HepG2 (cell line): ENCODE results near the gene AGAP1. TPM values are rescaled to one million over a fixed set of nuclear protein-coding genes. Genes with fewer than 3 reads are reported as not detected.

Experiments used
- ATF4 ChIP-seq, 2 experiments: fragments of 450-650 bp in 1 of 2; sonication (generic) in 1 of 2; formaldehyde crosslinking; IDR thresholded peaks; 2 replicates each; pipeline versions ENCODE4 v1.5.0 to v1.8.0; 2020 to 2022; ENCODE audit warnings: mild to moderate bottlenecking in 1 of 2, missing genetic modification reagents in 1 of 2
- CCAR2 ChIP-seq: fragments of 200-400 bp; formaldehyde crosslinking; optimal IDR thresholded peaks from 2 replicates; pipeline ENCODE3; 2018; ENCODE audit warnings: low read depth, mild to moderate bottlenecking, low read length, moderate library complexity
- HNRNPK ChIP-seq: fragments of 200-400 bp; formaldehyde crosslinking; IDR thresholded peaks from 2 replicates; pipeline ENCODE4 v1.6.1; 2018; ENCODE audit warnings: low read length, low read depth, moderate library complexity, mild to moderate bottlenecking; ENCODE audit not compliant: poor library complexity, severe bottlenecking
- KLF15 ChIP-seq: sonication (generic); formaldehyde crosslinking; IDR thresholded peaks from 2 replicates; pipeline ENCODE4 v1.8.1; 2023; ENCODE audit warnings: borderline replicate concordance, mild to moderate bottlenecking, inconsistent platforms, missing genetic modification reagents, mixed read lengths
- KLF6 ChIP-seq: IDR thresholded peaks from 2 replicates; pipeline ENCODE4 v1.8.0; 2016; ENCODE audit warnings: missing biosample characterization, missing genetic modification reagents
- NR2F1 ChIP-seq, 2 experiments: fragments of 450-650 bp in 1 of 2; formaldehyde crosslinking in 1 of 2; IDR thresholded peaks; 2 replicates each; pipeline versions ENCODE4 v1.5.0 to v1.6.1; 2016 to 2020; ENCODE audit warnings: mild to moderate bottlenecking in 1 of 2, missing compliant biosample characterization in 1 of 2, missing genetic modification reagents in 1 of 2, moderate library complexity in 1 of 2
- PPARG ChIP-seq: conservative IDR thresholded peaks from 2 replicates; pipeline ENCODE4 v1.6.1; 2016; ENCODE audit warnings: missing biosample characterization, missing genetic modification reagents
- RBM39 ChIP-seq: fragments of 200-400 bp; formaldehyde crosslinking; IDR thresholded peaks from one replicate; pipeline ENCODE4 v1.6.1; 2018; ENCODE audit warnings: antibody characterized with exemption, mild to moderate bottlenecking, low read depth, low read length; ENCODE audit not compliant: poor library complexity, severe bottlenecking
- SMAD1 ChIP-seq: sonication (generic); formaldehyde crosslinking; IDR thresholded peaks from 2 replicates; pipeline ENCODE4 v1.4.0; 2020; ENCODE audit warnings: missing genetic modification reagents, low read depth, mild to moderate bottlenecking, borderline replicate concordance
- ZFY ChIP-seq: sonication (generic); formaldehyde crosslinking; IDR thresholded peaks from 2 replicates; pipeline ENCODE4 v1.4.0; 2020; ENCODE audit warnings: missing genetic modification reagents
- ZNF205 ChIP-seq: IDR thresholded peaks from 2 replicates; pipeline ENCODE4 v1.6.1; 2018; ENCODE audit warnings: missing biosample characterization, missing genetic modification reagents
- ZNF234 ChIP-seq: sonication (generic); formaldehyde crosslinking; conservative IDR thresholded peaks from 2 replicates; pipeline ENCODE4 v1.5.1; 2020; ENCODE audit warnings: mild to moderate bottlenecking, missing genetic modification reagents
- ZSCAN22 ChIP-seq: sonication (generic); formaldehyde crosslinking; IDR thresholded peaks from 2 replicates; pipeline ENCODE4 v1.4.0; 2020; ENCODE audit warnings: mild to moderate bottlenecking, missing genetic modification reagents
- ZUFSP ChIP-seq: sonication (generic); formaldehyde crosslinking; IDR thresholded peaks from 2 replicates; pipeline ENCODE4 v1.9.0; 2021; ENCODE audit warnings: missing genetic modification reagents, mild to moderate bottlenecking, borderline replicate concordance
- polyA plus RNA-seq, 8 experiments: library from polyadenylated mRNA; depleted of rRNA in 3 of 8; stranded (reverse) in 7 of 8; unstranded in 1 of 8; fragments of >200 nt; fragmentation: Illumina TruSeq in 4 of 8; extraction: Trizol in 4 of 8; gene quantifications; 2 replicates each; pipeline versions ENCODE4 v1.2.1 to v1.2.3, GENCODE V29; 2011 to 2016; ENCODE audit warnings: low read depth in 4 of 8, missing spikeins in 1 of 8, mixed read lengths in 1 of 8; ENCODE audit not compliant: insufficient read depth in 1 of 8
- total RNA-seq, 5 experiments: library from RNA; depleted of rRNA; stranded (reverse); fragments of >200 nt; fragmentation: Illumina TruSeq; extraction: Trizol; gene quantifications; 2 replicates each; pipeline ENCODE4 v1.2.3, GENCODE V29; 2016; ENCODE audit warnings: low read depth in 1 of 5
- TF ChIP-seq, protein P1 (sequence below): sonication (generic); formaldehyde crosslinking; conservative IDR thresholded peaks from 2 replicates; pipeline ENCODE4 v1.8.0; 2022; ENCODE audit warnings: missing genetic modification reagents
- TF ChIP-seq, protein P2 (sequence below): sonication (generic); formaldehyde crosslinking; IDR thresholded peaks from 2 replicates; pipeline ENCODE4 v1.5.0; 2020; ENCODE audit warnings: missing genetic modification reagents
- TF ChIP-seq, protein P3 (sequence below): sonication (generic); formaldehyde crosslinking; IDR thresholded peaks from 2 replicates; pipeline ENCODE4 v1.4.0; 2020; ENCODE audit warnings: missing genetic modification reagents, mild to moderate bottlenecking, borderline replicate concordance
- TF ChIP-seq, protein P4 (sequence below): IDR thresholded peaks from 2 replicates; pipeline ENCODE4 v1.6.1; 2016; ENCODE audit warnings: missing compliant biosample characterization, missing genetic modification reagents, borderline replicate concordance

The AGAP1 gene
- total and polyA plus RNA-seq, 2 of the 13 experiments (the other 11 are each of a cell fraction or from before 2014, with no cell fraction given) = 21.2 to 32.7 TPM

DNA sequence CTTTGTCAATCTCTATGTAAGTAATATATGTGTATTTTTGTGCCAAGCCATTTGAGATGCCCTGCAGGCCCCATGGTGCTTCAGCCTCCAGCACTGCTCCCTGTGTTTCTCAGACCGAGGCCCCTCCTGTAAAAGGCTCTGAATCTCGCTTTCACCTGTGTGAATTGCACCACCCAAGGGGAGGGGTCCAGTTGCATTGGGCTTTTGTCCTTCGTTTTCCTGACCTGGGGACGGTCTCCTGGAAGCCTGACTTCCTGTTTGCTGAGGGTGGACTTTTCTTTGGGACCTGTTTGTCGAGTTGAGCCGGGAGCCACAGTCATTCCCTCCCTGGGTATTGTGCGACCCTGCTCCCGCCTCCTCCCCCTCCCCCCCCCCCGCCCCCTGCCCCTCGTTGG lies 48.9 kb downstream of the AGAP1 start (continued):
- TF ChIP-seq HNRNPK (no peak), KLF6 (CRISPR knock-in tag) (no peak), CCAR2 (no peak), ZSCAN22 (CRISPR knock-in tag) (no peak), PPARG (CRISPR knock-in tag) (peak; percentile 60; the same call in 1 of the 2 replicates), ATF4 (CRISPR knock-in tag; IDR thresholded peaks at IDR 0.05) (peak in 1 of 2 experiments; percentile 77; a peak in 2 of 4 replicates), NR2F1 (CRISPR knock-in tag; IDR thresholded peaks at IDR 0.05) (peak in 1 of 2 experiments; percentile 20; a peak in 1 of 4 replicates), SMAD1 (CRISPR knock-in tag) (no peak), KLF15 (CRISPR knock-in tag) (no peak), ZNF205 (CRISPR knock-in tag) (no peak), ZUFSP (CRISPR knock-in tag) (no peak), RBM39 (no peak), ZNF234 (CRISPR knock-in tag) (no peak), ZFY (CRISPR knock-in tag) (peak; percentile 38; the same call in 1 of the 2 replicates)
- TF ChIP-seq, protein P1, sequence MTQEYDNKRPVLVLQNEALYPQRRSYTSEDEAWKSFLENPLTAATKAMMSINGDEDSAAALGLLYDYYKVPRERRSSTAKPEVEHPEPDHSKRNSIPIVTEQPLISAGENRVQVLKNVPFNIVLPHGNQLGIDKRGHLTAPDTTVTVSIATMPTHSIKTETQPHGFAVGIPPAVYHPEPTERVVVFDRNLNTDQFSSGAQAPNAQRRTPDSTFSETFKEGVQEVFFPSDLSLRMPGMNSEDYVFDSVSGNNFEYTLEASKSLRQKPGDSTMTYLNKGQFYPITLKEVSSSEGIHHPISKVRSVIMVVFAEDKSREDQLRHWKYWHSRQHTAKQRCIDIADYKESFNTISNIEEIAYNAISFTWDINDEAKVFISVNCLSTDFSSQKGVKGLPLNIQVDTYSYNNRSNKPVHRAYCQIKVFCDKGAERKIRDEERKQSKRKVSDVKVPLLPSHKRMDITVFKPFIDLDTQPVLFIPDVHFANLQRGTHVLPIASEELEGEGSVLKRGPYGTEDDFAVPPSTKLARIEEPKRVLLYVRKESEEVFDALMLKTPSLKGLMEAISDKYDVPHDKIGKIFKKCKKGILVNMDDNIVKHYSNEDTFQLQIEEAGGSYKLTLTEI (CRISPR knock-in tag) = no peak
- TF ChIP-seq, protein P2, sequence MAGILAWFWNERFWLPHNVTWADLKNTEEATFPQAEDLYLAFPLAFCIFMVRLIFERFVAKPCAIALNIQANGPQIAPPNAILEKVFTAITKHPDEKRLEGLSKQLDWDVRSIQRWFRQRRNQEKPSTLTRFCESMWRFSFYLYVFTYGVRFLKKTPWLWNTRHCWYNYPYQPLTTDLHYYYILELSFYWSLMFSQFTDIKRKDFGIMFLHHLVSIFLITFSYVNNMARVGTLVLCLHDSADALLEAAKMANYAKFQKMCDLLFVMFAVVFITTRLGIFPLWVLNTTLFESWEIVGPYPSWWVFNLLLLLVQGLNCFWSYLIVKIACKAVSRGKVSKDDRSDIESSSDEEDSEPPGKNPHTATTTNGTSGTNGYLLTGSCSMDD (CRISPR knock-in tag) = no peak
- TF ChIP-seq, protein P3, sequence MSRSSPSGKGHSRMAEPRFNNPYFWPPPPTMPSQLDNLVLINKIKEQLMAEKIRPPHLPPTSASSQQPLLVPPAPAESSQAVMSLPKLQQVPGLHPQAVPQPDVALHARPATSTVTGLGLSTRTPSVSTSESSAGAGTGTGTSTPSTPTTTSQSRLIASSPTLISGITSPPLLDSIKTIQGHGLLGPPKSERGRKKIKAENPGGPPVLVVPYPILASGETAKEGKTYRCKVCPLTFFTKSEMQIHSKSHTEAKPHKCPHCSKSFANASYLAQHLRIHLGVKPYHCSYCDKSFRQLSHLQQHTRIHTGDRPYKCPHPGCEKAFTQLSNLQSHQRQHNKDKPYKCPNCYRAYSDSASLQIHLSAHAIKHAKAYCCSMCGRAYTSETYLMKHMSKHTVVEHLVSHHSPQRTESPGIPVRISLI = no peak
- TF ChIP-seq, protein P4, sequence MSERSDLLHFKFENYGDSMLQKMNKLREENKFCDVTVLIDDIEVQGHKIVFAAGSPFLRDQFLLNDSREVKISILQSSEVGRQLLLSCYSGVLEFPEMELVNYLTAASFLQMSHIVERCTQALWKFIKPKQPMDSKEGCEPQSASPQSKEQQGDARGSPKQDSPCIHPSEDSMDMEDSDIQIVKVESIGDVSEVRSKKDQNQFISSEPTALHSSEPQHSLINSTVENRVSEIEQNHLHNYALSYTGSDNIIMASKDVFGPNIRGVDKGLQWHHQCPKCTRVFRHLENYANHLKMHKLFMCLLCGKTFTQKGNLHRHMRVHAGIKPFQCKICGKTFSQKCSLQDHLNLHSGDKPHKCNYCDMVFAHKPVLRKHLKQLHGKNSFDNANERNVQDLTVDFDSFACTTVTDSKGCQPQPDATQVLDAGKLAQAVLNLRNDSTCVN (CRISPR knock-in tag) = 0 out of 2 replicates have a peak, but pooled peaks have one; percentile 6
